ENCODE data around the gene FBXL12.
"Not testable (repeated sequence)": the region's sequence is repeated elsewhere in the genome, so short reads cannot be mapped to it uniquely, and the experiment has no call there.

Gene FBXL12, protein sequence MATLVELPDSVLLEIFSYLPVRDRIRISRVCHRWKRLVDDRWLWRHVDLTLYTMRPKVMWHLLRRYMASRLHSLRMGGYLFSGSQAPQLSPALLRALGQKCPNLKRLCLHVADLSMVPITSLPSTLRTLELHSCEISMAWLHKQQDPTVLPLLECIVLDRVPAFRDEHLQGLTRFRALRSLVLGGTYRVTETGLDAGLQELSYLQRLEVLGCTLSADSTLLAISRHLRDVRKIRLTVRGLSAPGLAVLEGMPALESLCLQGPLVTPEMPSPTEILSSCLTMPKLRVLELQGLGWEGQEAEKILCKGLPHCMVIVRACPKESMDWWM

GRCh38 chr19:9818734-9819595 lies at the start of gene FBXL12:
TSS of gene FBXL12 (minus strand) at chr19:9819079. CDS start at chr19:9818813, 266 bp downstream.
- DNase-seq: peak; percentile 99

- no peak for DNase-seq
Measured at GRCh38 chr19:9865732-9866501, 47.0 kb upstream of the FBXL12 start.

DNA sequence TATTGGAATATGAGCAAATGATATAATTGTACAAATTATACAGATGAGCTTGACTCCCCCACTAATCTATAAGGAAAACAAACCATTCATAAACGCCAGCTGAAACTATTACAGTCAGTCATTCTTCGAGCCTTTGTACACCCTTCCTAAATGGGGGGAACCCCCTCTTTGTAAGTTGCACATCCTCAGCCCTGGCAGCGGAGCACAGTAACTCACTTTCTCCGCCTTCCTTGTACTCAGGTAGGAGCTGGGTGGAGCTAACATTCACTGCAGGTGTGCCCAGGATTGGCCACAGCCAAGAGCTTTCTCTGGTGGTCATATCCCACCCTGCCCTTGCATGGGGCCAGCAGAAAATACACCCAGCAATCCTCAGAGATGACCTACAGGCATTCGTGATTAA lies 44.9 kb upstream of the FBXL12 start:
- DNase-seq: no peak

GRCh38 chr19:9862938-9863337 lies 44.1 kb upstream of the FBXL12 start:
- DNase-seq: no peak

GRCh38 chr19:9861503-9861902 lies 42.6 kb upstream of the FBXL12 start:
- DNase-seq: no peak

- no peak for DNase-seq
Measured at GRCh38 chr19:9860407-9860806, 41.5 kb upstream of the FBXL12 start.

GRCh38 chr19:9858766-9859165 lies 39.9 kb upstream of the FBXL12 start:
- no peak for DNase-seq

DNA sequence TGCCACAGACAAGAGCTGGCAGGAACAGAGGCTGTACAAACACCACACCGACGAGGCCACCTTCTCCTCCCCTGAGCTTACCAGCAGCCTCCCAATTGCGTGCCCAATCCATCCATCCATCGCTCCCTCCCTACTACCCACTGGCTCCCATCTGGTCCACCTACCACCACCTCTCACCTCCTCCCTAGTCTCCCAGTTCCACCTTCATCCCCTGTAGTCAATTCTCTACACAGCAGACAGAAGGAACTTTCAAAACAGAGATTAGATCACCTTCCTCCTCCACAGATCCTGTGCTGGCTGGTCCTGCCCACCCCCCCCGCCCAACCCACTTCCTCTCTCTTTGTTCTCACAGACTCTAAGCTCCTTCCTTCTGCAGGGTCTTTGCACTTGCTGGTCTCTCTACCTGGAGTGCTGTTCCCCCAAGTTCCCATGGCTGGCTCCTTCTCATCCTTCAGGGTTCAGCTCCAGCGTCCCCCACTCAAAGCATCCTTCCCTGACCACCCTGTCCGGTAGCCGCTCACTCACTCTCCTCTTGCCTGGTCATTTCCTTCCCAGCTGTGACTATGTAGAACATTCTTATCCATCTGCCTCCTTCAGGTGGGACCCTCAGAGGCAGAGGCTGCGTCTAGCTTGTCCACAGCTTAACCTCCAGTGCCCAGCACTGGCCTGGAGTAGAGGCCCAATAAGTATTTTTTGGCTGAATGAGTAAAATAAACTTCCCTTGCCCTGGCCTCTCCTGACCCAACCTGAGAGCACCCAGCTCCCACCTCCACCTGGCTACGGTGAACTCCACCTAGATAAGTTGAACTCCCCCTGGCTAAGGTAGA lies 39.3 kb upstream of the FBXL12 start:
- DNase-seq: no peak

DNA sequence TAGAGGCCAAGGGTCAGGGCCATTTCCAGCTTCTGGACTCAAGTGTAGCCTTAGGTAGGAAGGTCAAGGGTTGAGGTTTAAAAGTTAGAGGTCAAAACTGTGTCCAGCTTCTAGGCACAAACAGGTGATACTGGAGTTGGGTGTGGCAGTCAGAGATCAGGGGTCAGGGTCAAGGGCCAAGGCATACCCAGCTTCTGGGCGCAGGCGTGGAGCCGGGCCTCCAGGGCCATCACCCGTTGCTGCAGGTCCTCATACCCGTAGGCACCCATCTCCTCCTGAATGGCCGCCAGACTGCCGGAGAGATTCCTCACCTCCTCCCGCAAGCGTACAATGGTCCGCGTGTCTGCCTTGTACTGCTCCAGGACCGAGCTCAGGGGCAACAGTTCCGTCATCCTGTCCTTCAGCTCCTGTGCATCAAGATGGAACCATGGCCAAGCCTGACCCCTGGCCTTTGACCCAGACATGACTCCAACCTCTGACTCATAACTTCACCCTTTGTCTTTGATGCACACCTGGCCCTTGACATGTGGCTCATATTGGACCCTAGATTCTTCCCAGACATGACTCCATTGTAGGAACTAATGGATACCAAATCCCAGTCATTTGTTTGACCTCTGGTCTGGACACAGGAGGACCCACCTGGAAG lies 38.3 kb upstream of the FBXL12 start:
- no peak for DNase-seq

- no peak for DNase-seq
Measured at GRCh38 chr19:9856609-9857008, 37.7 kb upstream of the FBXL12 start.

GRCh38 chr19:9854282-9854846 lies 35.5 kb upstream of the FBXL12 start:
- no peak for DNase-seq

GRCh38 chr19:9850235-9850959 lies 31.5 kb upstream of the FBXL12 start:
- DNase-seq: no peak

DNA sequence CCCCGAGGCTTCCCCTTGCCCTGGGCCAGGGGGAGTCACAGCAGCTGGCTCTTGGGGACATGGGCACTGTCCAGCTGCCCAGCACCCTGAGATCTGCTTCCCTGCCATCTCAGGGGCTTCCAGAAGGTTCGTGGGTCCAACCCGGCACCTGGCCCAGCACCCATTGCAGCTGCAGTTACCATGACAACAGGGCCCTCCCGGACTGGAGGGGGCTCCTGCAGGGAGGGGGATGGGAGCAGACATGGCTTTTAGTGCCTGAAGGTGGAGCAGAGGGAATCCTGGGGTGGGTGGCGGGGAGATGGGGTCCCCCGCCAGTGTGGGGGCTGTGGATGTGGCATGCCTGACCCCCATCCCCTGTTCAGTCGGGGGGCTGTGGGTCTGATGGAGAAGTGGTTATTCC lies 30.9 kb upstream of the FBXL12 start:
- DNase-seq: no peak

DNA sequence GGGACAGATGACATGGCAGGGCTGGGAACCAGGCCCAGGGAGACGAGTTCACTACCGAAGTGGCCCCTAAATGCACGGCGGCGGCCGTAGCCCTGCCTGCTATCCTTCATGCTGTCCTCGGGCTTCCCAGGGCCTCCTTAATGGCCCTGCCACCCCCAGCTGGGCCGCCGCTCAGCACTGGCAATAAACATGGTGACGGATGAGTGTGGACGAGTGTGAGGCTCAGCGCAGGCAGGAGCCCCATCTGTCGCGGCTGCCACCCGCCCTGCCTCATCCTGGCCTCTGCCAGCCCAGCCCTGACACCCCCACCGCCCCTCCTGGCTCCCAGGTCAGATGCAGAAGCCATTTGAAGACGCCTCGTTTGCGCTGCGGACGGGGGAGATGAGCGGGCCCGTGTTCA lies 29.9 kb upstream of the FBXL12 start:
- no peak for DNase-seq

- DNase-seq: no peak
Measured at GRCh38 chr19:9848060-9848459, 29.2 kb upstream of the FBXL12 start.

DNA sequence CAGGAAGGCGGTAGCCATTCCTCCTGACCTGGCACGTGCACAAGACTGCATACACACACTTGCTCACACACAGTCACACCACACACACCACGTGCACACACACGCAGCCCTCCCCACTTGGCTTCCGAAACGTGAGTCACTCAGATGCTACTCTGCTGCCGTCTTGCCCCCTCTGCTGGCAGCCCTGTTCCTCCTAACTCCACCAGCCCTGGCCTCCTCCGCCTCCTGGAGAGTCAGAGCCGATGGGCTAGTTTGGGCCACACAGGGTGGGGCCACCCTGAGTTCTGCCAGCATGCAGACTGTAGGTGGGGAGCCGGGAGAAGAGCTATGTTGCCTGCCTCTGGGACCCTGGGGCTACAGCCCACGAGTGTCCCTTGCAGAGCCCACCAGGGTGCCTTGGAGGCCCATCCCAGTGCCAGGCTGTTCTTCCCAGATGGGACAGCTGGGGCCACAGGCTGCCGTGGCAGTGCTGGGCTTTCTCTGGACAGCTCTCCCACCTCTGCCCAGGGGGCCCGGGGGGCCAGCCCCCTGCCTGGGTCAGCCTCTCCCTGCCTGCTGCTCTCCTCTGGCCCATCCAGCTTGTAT lies 28.3 kb upstream of the FBXL12 start:
- peak; percentile 93 for DNase-seq

GRCh38 chr19:9843626-9844273 lies 24.9 kb upstream of the FBXL12 start:
- not testable (repeated sequence) for DNase-seq

GRCh38 chr19:9842834-9843625 lies 24.2 kb upstream of the FBXL12 start:
- no peak for DNase-seq

GRCh38 chr19:9839415-9839814 lies 20.5 kb upstream of the FBXL12 start:
- DNase-seq: no peak

Measured in HCEC 1CT (cell line).